ENCODE measurements around the gene SORCS1. TPM values are rescaled to one million over a fixed set of nuclear protein-coding genes. Genes with fewer than 3 reads are reported as not detected.

SORCS1 gene
- total and polyA plus RNA-seq, 2 of the 8 experiments (the other 6 are each of a cell fraction or from before 2014, with no cell fraction given) = 4.1 to 4.6 TPM

DNA sequence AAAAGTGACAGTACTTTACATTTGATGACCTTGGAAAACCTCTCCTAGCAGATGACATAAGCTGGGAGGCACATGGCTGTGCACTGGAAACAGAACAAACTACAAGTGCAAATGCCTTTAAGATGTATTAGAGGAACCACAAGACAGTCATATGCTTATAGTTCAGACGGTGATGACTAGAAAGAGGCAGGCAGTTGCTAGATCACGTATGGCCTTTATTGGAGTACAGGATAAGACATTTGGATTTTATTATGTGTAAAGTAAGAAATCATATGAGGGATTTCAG lies 290.0 kb downstream of the SORCS1 start:
- no peak overlapping the region for H2AFZ ChIP-seq (ENCODE audit: low read length)
- 95% methylated on average over 2 of the region's 2 CpGs; no CpG with 5 or more reads in 1 of the 2 experiments for WGBS, 2 experiments (ENCODE audit: extremely low coverage in 1 of 2, insufficient coverage in 1 of 2, insufficient read length in 1 of 2, insufficient replicate concordance in 2 of 2, low coverage in 1 of 2, low lambda C conversion rate in 2 of 2, missing lambda C conversion rate in 1 of 2)
- H3K4me1 ChIP-seq (replicated peaks in 1 of 4; ENCODE audit: control insufficient read depth in 3 of 4, insufficient read depth in 4 of 4, low read length in 3 of 4) = peaks cover 0 to 4% (median 0%) of the 10 kb centered on the region in 4 experiments; a peak in 1 of 7 replicates
- no peak overlapping the region for H2BK5ac ChIP-seq (ENCODE audit: low read depth, low read length)
- no peak overlapping the region for H2AK5ac ChIP-seq (ENCODE audit: low read depth, low read length)
- DNase-seq (ENCODE audit: low read depth in 1 of 2, low spot score in 2 of 2) (no peak), FAIRE-seq (no peak)
- no peak overlapping the region for H3K9ac ChIP-seq (replicated peaks in 1 of 4; ENCODE audit: extremely low read depth in 1 of 4, low read depth in 3 of 4, low read length in 3 of 4)
- no peak overlapping the region for H3K4me3 ChIP-seq (ENCODE audit: extremely low read depth in 1 of 4, insufficient read depth in 2 of 4, low read depth in 3 of 4, low read length in 4 of 4)
- H2BK15ac ChIP-seq (ENCODE audit: low read length) = no peak overlapping the region
- no peaks in the 10 kb centered on the region for H4K20me1 ChIP-seq (replicated peaks in 1 of 2; ENCODE audit: control insufficient read depth in 1 of 2, insufficient read depth in 2 of 2, low read length in 2 of 2)
- no peak overlapping the region for H4K91ac ChIP-seq (replicated peaks; ENCODE audit: insufficient read length, low read length)
- H3K14ac ChIP-seq (ENCODE audit: insufficient read length) = no peak overlapping the region
- no peak overlapping the region for H2BK20ac ChIP-seq (ENCODE audit: low read length)
- no peak overlapping the region for H2BK120ac ChIP-seq (replicated peaks; ENCODE audit: low read depth, low read length)
- H4K5ac ChIP-seq (ENCODE audit: insufficient read length, low read depth, low read length) = no peak overlapping the region
- no peak overlapping the region for H2BK12ac ChIP-seq (ENCODE audit: low read depth, low read length)
- TF ChIP-seq CHD1 (IDR thresholded peaks at IDR 0.05; ENCODE audit: low read depth, low read length) = no peak
- TF ChIP-seq, protein P1, sequence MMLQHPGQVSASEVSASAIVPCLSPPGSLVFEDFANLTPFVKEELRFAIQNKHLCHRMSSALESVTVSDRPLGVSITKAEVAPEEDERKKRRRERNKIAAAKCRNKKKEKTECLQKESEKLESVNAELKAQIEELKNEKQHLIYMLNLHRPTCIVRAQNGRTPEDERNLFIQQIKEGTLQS (IDR thresholded peaks at IDR 0.05; ENCODE audit: insufficient read depth, low read depth, low read length) = no peak
- TF ChIP-seq ASH2L (IDR thresholded peaks at IDR 0.05; ENCODE audit: low read length) = no peak
- TF ChIP-seq CTBP2 (IDR thresholded peaks at IDR 0.05; ENCODE audit: borderline replicate concordance, insufficient read depth, insufficient read length, low read length) = no peak
- no peak for TF ChIP-seq RAD21 (IDR thresholded peaks at IDR 0.05 in 1 of 2, conservative IDR thresholded peaks at IDR 0.05 in 1 of 2; ENCODE audit: low read depth in 2 of 2, low read length in 2 of 2)
- no peak for TF ChIP-seq PHF8 (conservative IDR thresholded peaks at IDR 0.05; ENCODE audit: low read depth, low read length)
- no peak for TF ChIP-seq SP4 (IDR thresholded peaks at IDR 0.05; ENCODE audit: low read length)
- TF ChIP-seq CBX8 (IDR thresholded peaks at IDR 0.05; ENCODE audit: borderline replicate concordance, low read depth, low read length) = no peak
- TF ChIP-seq CREB1 (IDR thresholded peaks at IDR 0.05) = no peak
- no peak for TF ChIP-seq RBBP5 (IDR thresholded peaks at IDR 0.05; ENCODE audit: borderline replicate concordance, low read depth, low read length)
- TF ChIP-seq SRF (IDR thresholded peaks at IDR 0.05; ENCODE audit: low read depth, low read length) = no peak
- TF ChIP-seq CEBPB (IDR thresholded peaks at IDR 0.05; ENCODE audit: low read depth, low read length) = no peak
- no peak for TF ChIP-seq BCL11A (IDR thresholded peaks at IDR 0.05; ENCODE audit: low read depth in 2 of 2, low read length in 2 of 2)
- H4K8ac ChIP-seq (ENCODE audit: extremely low read depth, insufficient read depth, low read length) = no peak overlapping the region
- H3K27ac ChIP-seq (ENCODE audit: low read depth, low read length) = no peak overlapping the region
- no peak overlapping the region for H3K23ac ChIP-seq (ENCODE audit: insufficient read length)
- peaks cover 0 to 4% of the 10 kb centered on the region in 2 experiments; a peak in 1 of 4 replicates for H3K9me3 ChIP-seq (ENCODE audit: insufficient read depth in 2 of 2, low read depth in 1 of 2, low read length in 1 of 2)
- H3K4ac ChIP-seq (replicated peaks; ENCODE audit: insufficient read length, low read depth, low read length) = no peak overlapping the region
- H3K79me1 ChIP-seq (ENCODE audit: low read depth, low read length) = no peaks in the 10 kb centered on the region
- ChIA-PET POLR2A (ENCODE audit: partially characterized antibody) (no interaction called here), CTCF (ENCODE audit: partially characterized antibody) (interaction anchor here (0.5 to 1.3 kb wide), 2 partner anchors 12 to 249 kb away, joined by 3 read pairs; no protein-coding TSS in a partner anchor)
- H3K79me2 ChIP-seq (ENCODE audit: control insufficient read depth in 1 of 2, insufficient read depth in 2 of 2, low read length in 2 of 2) = no peaks in the 10 kb centered on the region
- no peaks in the 10 kb centered on the region for H3K23me2 ChIP-seq (ENCODE audit: low read depth, low read length)
- no peak overlapping the region for H3K18ac ChIP-seq (ENCODE audit: extremely low read depth, low read length)
- H3K36me3 ChIP-seq (ENCODE audit: control insufficient read depth in 2 of 4, insufficient read depth in 4 of 4, low read length in 3 of 4) = no peaks in the 10 kb centered on the region
- H3K56ac ChIP-seq (replicated peaks; ENCODE audit: insufficient read length, low read depth, low read length) = no peak overlapping the region
- no peak overlapping the region for H3K4me2 ChIP-seq (ENCODE audit: insufficient read depth in 1 of 2, low read depth in 2 of 2, low read length in 2 of 2)
- H3K27me3 ChIP-seq (replicated peaks in 1 of 4; ENCODE audit: control insufficient read depth in 3 of 4, extremely low read depth in 1 of 4, insufficient read depth in 3 of 4, low read length in 3 of 4) = no peaks in the 10 kb centered on the region
